OCI-LY7 (cell line): ENCODE measurements around the gene TMEM178B. TPM values are rescaled to one million over a fixed set of nuclear protein-coding genes. Genes with fewer than 3 reads are reported as not detected.

ENCODE experiments used
- BruUV-seq: library from RNA; stranded (reverse); fragments of 400-500 nt; replicated peaks from 2 replicates; lab custom pipeline; 2021; lab: Mats Ljungman, UMichigan
- CTCF ChIA-PET: fragments of 300-600 bp; sonication (Branson Sonifier 250); formaldehyde crosslinking; loops from one replicate; lab custom pipeline; 2022; ENCODE audit warnings: antibody characterized with exemption; ENCODE audit not compliant: unreplicated experiment; lab: Charles Lee
- POLR2A ChIA-PET: fragments of 300-600 bp; sonication (Branson Sonifier 250); formaldehyde crosslinking; loops from one replicate; lab custom pipeline; 2022; ENCODE audit warnings: antibody characterized with exemption; lab: Charles Lee
- DNase-seq: peaks from one replicate; pipeline ENCODE4 v3.0.0-alpha.2; 2015; ENCODE audit warnings: low spot score
- H2AFZ ChIP-seq: fragments of 200-600 bp; sonication (generic), shearing (Covaris generic); 2 replicates; pipeline ENCODE4 v1.6.1; 2014; ENCODE audit warnings: mild to moderate bottlenecking, antibody characterized with exemption, low read length, moderate library complexity
- H3K27ac ChIP-seq: fragments of 200-600 bp; sonication (generic); 2 replicates; pipeline ENCODE4 v1.5.1; 2014; ENCODE audit warnings: mixed run types, low read depth, mild to moderate bottlenecking, moderate library complexity, low read length, inconsistent platforms; ENCODE audit not compliant: poor library complexity, severe bottlenecking
- H3K36me3 ChIP-seq: fragments of 200-600 bp; sonication (generic); 2 replicates; pipeline ENCODE4 v1.6.1; 2014; ENCODE audit warnings: mild to moderate bottlenecking, antibody characterized with exemption, low read length, moderate library complexity, mixed read lengths; ENCODE audit not compliant: insufficient read depth
- H3K4me1 ChIP-seq: fragments of 200-600 bp; sonication (generic); 2 replicates; pipeline ENCODE4 v1.5.1; 2014; ENCODE audit warnings: mild to moderate bottlenecking, low read length; ENCODE audit not compliant: insufficient read depth, poor library complexity, severe bottlenecking
- H3K4me2 ChIP-seq: fragments of 200-600 bp; sonication (generic); 2 replicates; pipeline ENCODE4 v1.6.1; 2014; ENCODE audit warnings: mild to moderate bottlenecking, low read length
- H3K4me3 ChIP-seq: fragments of 200-600 bp; sonication (generic); 2 replicates; pipeline ENCODE4 v1.5.1; 2014; ENCODE audit warnings: mild to moderate bottlenecking, low read depth, low read length; ENCODE audit not compliant: poor library complexity, severe bottlenecking
- H3K79me2 ChIP-seq: fragments of 200-600 bp; sonication (generic); 2 replicates; pipeline ENCODE4 v1.6.1; 2016; ENCODE audit warnings: low read depth, mild to moderate bottlenecking, low read length, moderate library complexity, mixed read lengths; ENCODE audit not compliant: insufficient read depth
- H3K9me2 ChIP-seq: fragments of 200-600 bp; sonication (generic); 2 replicates; pipeline ENCODE4 v1.6.1; 2016; ENCODE audit warnings: mild to moderate bottlenecking, low read length, mixed read lengths; ENCODE audit not compliant: insufficient read depth
- H3K9me3 ChIP-seq: fragments of 200-600 bp; sonication (generic); 2 replicates; pipeline ENCODE4 v1.6.1; 2014; ENCODE audit warnings: mild to moderate bottlenecking, mixed run types, low read length, mixed read lengths
- H4K20me1 ChIP-seq: fragments of 200-600 bp; sonication (generic); 2 replicates; pipeline ENCODE4 v1.6.1; 2014; ENCODE audit warnings: mild to moderate bottlenecking, antibody characterized with exemption, low read length, moderate library complexity, mixed read lengths; ENCODE audit not compliant: insufficient read depth
- EZH2phosphoT487 ChIP-seq: fragments of 200-600 bp; sonication (generic); IDR thresholded peaks from 2 replicates; pipeline ENCODE4 v1.6.1; 2018; ENCODE audit warnings: low read depth, borderline replicate concordance, mild to moderate bottlenecking, mixed run types, antibody characterized with exemption, low read length, moderate library complexity, mixed read lengths
- intact Hi-C: fragments of 100-400 bp; cut with micrococcal nuclease; formaldehyde crosslinking; loops from one replicate; pipeline ENCODE4 v1.10.0; 2022; ENCODE audit not compliant: unreplicated experiment
- total RNA-seq, 2 experiments: library from RNA; depleted of rRNA in 1 of 2; stranded (reverse); fragments of >200 nt in 1 of 2; shearing (Covaris generic) in 1 of 2; gene quantifications; 2 replicates each; pipeline ENCODE4 v1.2.3, GENCODE V29; 2014 to 2022
- TF ChIP-seq, protein P1 (sequence below): fragments of 200-600 bp; sonication (generic); conservative IDR thresholded peaks from 2 replicates; pipeline ENCODE4 v1.5.1; 2014; ENCODE audit warnings: mild to moderate bottlenecking, antibody characterized with exemption, low read length, moderate library complexity, mixed read lengths

The TMEM178B gene
- total RNA-seq, 2 experiments from 2014 or later: not detected

DNA sequence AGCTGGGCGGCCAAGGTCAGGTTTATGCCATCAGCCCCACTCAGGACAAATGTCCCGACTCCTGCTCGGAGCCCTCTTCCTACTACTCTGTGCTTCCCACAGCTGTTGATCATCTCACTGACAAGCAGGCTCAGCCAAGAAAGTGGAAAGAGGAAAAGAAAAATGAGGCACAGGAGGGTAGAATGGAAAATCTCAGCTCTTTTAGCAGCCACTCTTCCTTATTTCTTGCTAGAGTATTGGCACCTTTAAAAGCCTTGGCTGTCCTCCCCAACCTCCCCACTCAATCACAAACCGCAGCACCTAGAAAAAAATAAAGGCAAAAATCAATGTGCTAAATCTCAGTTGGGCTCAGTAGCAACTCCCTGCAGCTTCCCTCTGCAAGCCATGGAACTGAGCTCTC lies 442.1 kb downstream of the TMEM178B start:
- ChIA-PET POLR2A (interaction anchor here (0.8 kb wide), 1 partner anchor 777 kb away, joined by 4 read pairs; no protein-coding TSS in a partner anchor), CTCF (no interaction called here)
- no peak overlapping the region for H3K4me3 ChIP-seq
- no peak overlapping the region for H2AFZ ChIP-seq
- H3K9me2 ChIP-seq: no peaks in the 10 kb centered on the region
- intact Hi-C loops: no loop called here
- no peaks in the 10 kb centered on the region for H3K79me2 ChIP-seq
- no peaks in the 10 kb centered on the region for H3K36me3 ChIP-seq
- DNase-seq: no peak
- H4K20me1 ChIP-seq: no peaks in the 10 kb centered on the region
- TF ChIP-seq, protein P1, sequence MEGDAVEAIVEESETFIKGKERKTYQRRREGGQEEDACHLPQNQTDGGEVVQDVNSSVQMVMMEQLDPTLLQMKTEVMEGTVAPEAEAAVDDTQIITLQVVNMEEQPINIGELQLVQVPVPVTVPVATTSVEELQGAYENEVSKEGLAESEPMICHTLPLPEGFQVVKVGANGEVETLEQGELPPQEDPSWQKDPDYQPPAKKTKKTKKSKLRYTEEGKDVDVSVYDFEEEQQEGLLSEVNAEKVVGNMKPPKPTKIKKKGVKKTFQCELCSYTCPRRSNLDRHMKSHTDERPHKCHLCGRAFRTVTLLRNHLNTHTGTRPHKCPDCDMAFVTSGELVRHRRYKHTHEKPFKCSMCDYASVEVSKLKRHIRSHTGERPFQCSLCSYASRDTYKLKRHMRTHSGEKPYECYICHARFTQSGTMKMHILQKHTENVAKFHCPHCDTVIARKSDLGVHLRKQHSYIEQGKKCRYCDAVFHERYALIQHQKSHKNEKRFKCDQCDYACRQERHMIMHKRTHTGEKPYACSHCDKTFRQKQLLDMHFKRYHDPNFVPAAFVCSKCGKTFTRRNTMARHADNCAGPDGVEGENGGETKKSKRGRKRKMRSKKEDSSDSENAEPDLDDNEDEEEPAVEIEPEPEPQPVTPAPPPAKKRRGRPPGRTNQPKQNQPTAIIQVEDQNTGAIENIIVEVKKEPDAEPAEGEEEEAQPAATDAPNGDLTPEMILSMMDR: no peak
- no peak for TF ChIP-seq EZH2phosphoT487
- no peak overlapping the region for H3K27ac ChIP-seq
- no peaks in the 10 kb centered on the region for H3K4me1 ChIP-seq
- no peak overlapping the region for H3K4me2 ChIP-seq
- H3K9me3 ChIP-seq: no peaks in the 10 kb centered on the region
- no TSS peak for BruUV-seq

DNA sequence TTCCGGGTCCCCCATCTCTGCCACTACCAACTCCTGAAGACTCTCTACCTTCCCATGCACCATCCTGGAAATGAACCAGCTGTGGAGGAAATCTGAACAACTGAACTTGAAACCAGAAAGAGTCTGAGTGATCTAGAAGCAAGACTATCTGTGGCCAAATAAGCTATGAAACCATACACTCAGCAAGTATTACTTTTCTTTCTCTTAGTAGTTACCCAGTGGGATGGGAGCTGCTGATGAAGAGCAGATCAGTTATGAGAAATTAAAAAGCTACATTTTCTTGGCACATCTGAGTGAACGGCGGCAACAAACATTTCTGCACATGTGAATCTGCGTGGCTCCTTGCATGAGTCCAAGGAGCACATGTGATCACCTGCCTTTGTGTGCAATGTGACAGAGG lies 445.8 kb downstream of the TMEM178B start:
- TF ChIP-seq, protein P1: no peak
- TF ChIP-seq EZH2phosphoT487: no peak
- H3K4me3 ChIP-seq: no peak overlapping the region
- ChIA-PET CTCF (no interaction called here), POLR2A (no interaction called here)
- intact Hi-C loops: no loop called here
- no peaks in the 10 kb centered on the region for H3K9me3 ChIP-seq
- no peak overlapping the region for H3K27ac ChIP-seq
- no peaks in the 10 kb centered on the region for H3K36me3 ChIP-seq
- H3K4me1 ChIP-seq: no peaks in the 10 kb centered on the region
- H3K79me2 ChIP-seq: no peaks in the 10 kb centered on the region
- no peak overlapping the region for H3K4me2 ChIP-seq
- no TSS peak for BruUV-seq
- DNase-seq: no peak
- H3K9me2 ChIP-seq: no peaks in the 10 kb centered on the region
- H4K20me1 ChIP-seq: no peaks in the 10 kb centered on the region
- H2AFZ ChIP-seq: no peak overlapping the region

DNA sequence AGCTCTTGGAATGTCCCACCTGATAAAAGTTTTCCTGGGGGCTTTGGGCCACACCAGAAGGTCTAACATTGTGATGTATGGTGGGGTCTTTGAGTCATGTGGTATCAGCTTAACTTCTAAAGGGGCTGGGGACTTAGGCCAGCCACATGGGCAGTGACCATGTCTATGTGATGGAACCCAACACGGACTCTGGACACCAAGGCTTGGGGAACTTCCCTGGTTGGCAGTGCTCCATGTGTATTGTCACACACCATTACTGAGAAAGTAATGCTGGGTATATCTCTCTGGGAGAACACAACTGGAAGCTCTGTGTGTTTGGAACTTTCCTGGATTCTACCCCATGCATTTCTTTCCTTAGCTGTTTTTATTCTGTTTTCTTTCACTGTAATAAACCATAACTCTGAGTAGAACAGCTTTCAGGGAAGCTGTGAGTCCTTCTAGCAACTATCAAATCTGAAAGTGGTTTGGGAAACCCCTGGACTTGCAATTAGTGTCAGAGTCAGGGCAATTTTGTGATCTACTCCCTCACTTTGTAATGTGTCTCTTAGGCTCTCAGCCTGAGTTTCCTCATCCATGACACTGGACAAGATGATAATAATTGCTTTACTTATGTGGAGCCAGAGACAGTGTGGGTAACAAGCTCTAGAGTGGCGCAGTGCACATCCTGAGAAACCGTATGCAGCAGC lies 448.9 kb downstream of the TMEM178B start:
- ChIA-PET POLR2A (no interaction called here), CTCF (no interaction called here)
- no peak overlapping the region for H3K27ac ChIP-seq
- H3K9me3 ChIP-seq: no peaks in the 10 kb centered on the region
- no peaks in the 10 kb centered on the region for H3K36me3 ChIP-seq
- H2AFZ ChIP-seq: no peak overlapping the region
- no peak overlapping the region for H3K4me3 ChIP-seq
- intact Hi-C loops: no loop called here
- TF ChIP-seq, protein P1: no peak
- TF ChIP-seq EZH2phosphoT487: no peak
- H3K4me1 ChIP-seq: no peaks in the 10 kb centered on the region
- no peaks in the 10 kb centered on the region for H3K9me2 ChIP-seq
- no peaks in the 10 kb centered on the region for H3K79me2 ChIP-seq
- no peaks in the 10 kb centered on the region for H4K20me1 ChIP-seq
- no peak for DNase-seq
- no TSS peak for BruUV-seq
- no peak overlapping the region for H3K4me2 ChIP-seq
